ENCODE data around the gene DEAF1. TPM values are rescaled to one million over a fixed set of nuclear protein-coding genes. Genes with fewer than 3 reads are reported as not detected.

DEAF1 gene
- polyA plus RNA-seq, 1 donor (not counting 4 experiments of a cell fraction or from before 2014, with no cell fraction given), result 8.1 TPM

DNA sequence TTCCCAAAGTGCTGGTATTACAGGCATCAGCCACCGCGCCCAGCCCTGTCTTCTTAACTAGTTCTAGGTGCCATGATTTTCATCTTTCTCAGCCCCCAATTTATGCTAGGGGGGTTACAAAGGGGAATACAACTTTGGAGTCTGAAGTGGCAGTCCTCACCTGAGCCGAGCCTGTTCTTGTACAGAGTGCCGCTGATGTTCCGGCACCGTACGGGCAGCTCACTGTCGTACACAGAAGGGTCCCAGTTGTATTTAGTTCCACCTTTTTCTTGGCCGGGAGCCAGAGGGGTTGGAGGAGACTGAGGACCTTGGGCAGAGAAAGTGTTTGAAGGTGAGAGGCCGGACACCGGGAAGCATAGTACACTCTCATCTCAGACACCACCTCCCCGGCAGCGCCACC is 7.3 kb downstream of the DEAF1 start:
- Histone ChIP-seq H3K27me3 (ENCODE audit: control insufficient read depth, extremely low read depth, insufficient read depth, low read length) (no peaks in the 10 kb centered on the region), H3K9me3 (ENCODE audit: control insufficient read depth, low read depth, low read length) (no peaks in the 10 kb centered on the region), H2AFZ (ENCODE audit: control insufficient read depth, low read length) (no peak overlapping the region), H3K4me3 (ENCODE audit: control insufficient read depth in 2 of 3, extremely low read depth in 1 of 3, insufficient read depth in 2 of 3, low read depth in 1 of 3, low read length in 3 of 3) (no peak overlapping the region), H3K36me3 (ENCODE audit: control insufficient read depth in 2 of 2, extremely low read depth in 1 of 2, insufficient read depth in 2 of 2, low read length in 2 of 2) (peaks cover 27 to 33% of the 10 kb centered on the region in 2 experiments), H3K9ac (ENCODE audit: control insufficient read depth, extremely low read depth, insufficient read depth, low read length) (no peak overlapping the region), H3K79me2 (ENCODE audit: control insufficient read depth, insufficient read depth, low read length) (peaks cover 9% of the 10 kb centered on the region), H3K4me1 (ENCODE audit: control insufficient read depth, extremely low read depth, insufficient read depth, low read length) (peaks cover 8% of the 10 kb centered on the region), H3K27ac (ENCODE audit: control insufficient read depth, insufficient read depth, low read length) (no peak overlapping the region), H3K9me1 (ENCODE audit: control insufficient read depth, extremely low read depth, insufficient read depth, low read length) (no peaks in the 10 kb centered on the region), H3K4me2 (ENCODE audit: control insufficient read depth, extremely low read depth, insufficient read depth, low read depth, low read length) (no peak overlapping the region), H4K20me1 (ENCODE audit: control insufficient read depth, extremely low read depth, insufficient read depth, low read length) (no peaks in the 10 kb centered on the region)
- dilution Hi-C loops (cut with MboI; ENCODE audit: extremely low pct_ligation_motif_present, low sequenced_read_pairs), result no loop called here
- DNase-seq (ENCODE audit: low read depth, low spot score) (no peak), FAIRE-seq (no peak)
- TF ChIP-seq, protein P1, sequence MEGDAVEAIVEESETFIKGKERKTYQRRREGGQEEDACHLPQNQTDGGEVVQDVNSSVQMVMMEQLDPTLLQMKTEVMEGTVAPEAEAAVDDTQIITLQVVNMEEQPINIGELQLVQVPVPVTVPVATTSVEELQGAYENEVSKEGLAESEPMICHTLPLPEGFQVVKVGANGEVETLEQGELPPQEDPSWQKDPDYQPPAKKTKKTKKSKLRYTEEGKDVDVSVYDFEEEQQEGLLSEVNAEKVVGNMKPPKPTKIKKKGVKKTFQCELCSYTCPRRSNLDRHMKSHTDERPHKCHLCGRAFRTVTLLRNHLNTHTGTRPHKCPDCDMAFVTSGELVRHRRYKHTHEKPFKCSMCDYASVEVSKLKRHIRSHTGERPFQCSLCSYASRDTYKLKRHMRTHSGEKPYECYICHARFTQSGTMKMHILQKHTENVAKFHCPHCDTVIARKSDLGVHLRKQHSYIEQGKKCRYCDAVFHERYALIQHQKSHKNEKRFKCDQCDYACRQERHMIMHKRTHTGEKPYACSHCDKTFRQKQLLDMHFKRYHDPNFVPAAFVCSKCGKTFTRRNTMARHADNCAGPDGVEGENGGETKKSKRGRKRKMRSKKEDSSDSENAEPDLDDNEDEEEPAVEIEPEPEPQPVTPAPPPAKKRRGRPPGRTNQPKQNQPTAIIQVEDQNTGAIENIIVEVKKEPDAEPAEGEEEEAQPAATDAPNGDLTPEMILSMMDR (optimal IDR thresholded peaks at IDR 0.05 in 1 of 3, IDR thresholded peaks at IDR 0.05 in 1 of 3, conservative IDR thresholded peaks at IDR 0.05 in 1 of 3; ENCODE audit: extremely low read depth in 1 of 3, insufficient read depth in 2 of 3, low read length in 3 of 3), result no peak
- TF ChIP-seq EZH2 (IDR thresholded peaks at IDR 0.05; ENCODE audit: low read length), result no peak

DNA sequence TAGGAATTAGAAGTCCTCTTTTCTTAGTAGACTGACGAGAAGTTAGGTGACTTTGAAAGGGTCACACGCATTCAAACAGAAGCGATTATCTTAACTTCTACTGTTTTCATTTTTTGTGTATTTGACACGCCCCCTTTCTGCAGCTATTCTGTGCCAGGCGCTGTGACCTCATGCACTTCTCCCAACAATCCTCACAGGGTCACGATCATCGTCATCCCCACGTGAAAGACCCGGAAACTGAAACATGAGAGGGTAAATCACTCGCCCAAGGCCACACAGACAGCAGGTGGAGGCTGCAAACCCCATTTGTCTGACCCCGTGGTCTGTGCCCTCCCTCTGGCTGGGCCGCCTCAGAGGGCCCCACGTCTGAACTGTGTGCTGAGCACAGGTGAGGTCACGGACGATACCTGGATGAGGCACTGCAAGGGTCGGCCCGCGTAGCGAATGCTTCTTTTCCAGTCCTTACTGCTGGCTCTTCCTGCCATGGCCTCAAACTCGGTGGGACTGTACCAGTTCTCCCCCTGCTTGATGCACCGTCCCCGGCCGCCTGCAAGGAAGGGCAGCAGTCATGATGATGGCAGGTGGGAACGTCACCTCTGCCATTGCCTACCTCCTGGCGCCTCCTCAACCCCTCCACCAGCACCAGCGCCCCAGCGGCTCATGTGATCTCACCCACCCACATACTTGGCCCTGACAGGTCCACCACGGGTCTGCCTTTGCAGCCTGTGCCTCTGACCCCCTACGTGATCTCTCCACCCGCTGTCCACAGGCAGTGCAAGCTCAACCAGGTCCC is 8.4 kb downstream of the DEAF1 start:
- no peaks in the 10 kb centered on the region for H3K9me1 ChIP-seq (ENCODE audit: control insufficient read depth, extremely low read depth, insufficient read depth, low read length)
- H3K9ac ChIP-seq (ENCODE audit: control insufficient read depth, extremely low read depth, insufficient read depth, low read length), result no peak overlapping the region
- dilution Hi-C loops (cut with MboI; ENCODE audit: extremely low pct_ligation_motif_present, low sequenced_read_pairs), result no loop called here
- H3K4me2 ChIP-seq (ENCODE audit: control insufficient read depth, extremely low read depth, insufficient read depth, low read depth, low read length), result no peak overlapping the region
- peaks cover 1% of the 10 kb centered on the region for H3K79me2 ChIP-seq (ENCODE audit: control insufficient read depth, insufficient read depth, low read length)
- FAIRE-seq, result no peak
- no peaks in the 10 kb centered on the region for H3K9me3 ChIP-seq (ENCODE audit: control insufficient read depth, low read depth, low read length)
- no peaks in the 10 kb centered on the region for H3K27me3 ChIP-seq (ENCODE audit: control insufficient read depth, extremely low read depth, insufficient read depth, low read length)
- no peaks in the 10 kb centered on the region for H4K20me1 ChIP-seq (ENCODE audit: control insufficient read depth, extremely low read depth, insufficient read depth, low read length)
- no peaks in the 10 kb centered on the region for H3K4me1 ChIP-seq (ENCODE audit: control insufficient read depth, extremely low read depth, insufficient read depth, low read length)
- TF ChIP-seq EZH2 (IDR thresholded peaks at IDR 0.05; ENCODE audit: low read length), result no peak
- TF ChIP-seq, protein P1 (optimal IDR thresholded peaks at IDR 0.05 in 1 of 3, IDR thresholded peaks at IDR 0.05 in 1 of 3, conservative IDR thresholded peaks at IDR 0.05 in 1 of 3; ENCODE audit: extremely low read depth in 1 of 3, insufficient read depth in 2 of 3, low read length in 3 of 3), result no peak
- no peak overlapping the region for H3K4me3 ChIP-seq (ENCODE audit: control insufficient read depth in 2 of 3, extremely low read depth in 1 of 3, insufficient read depth in 2 of 3, low read depth in 1 of 3, low read length in 3 of 3)
- DNase-seq (ENCODE audit: low read depth, low spot score), result no peak
- H3K27ac ChIP-seq (ENCODE audit: control insufficient read depth, insufficient read depth, low read length), result no peak overlapping the region
- H3K36me3 ChIP-seq (ENCODE audit: control insufficient read depth in 2 of 2, extremely low read depth in 1 of 2, insufficient read depth in 2 of 2, low read length in 2 of 2), result peaks cover 29 to 42% of the 10 kb centered on the region in 2 experiments
- no peak overlapping the region for H2AFZ ChIP-seq (ENCODE audit: control insufficient read depth, low read length)

Measured in keratinocyte (primary cell).